Muscle layer of duodenum (tissue), 2 donors: ENCODE data around the gene NRBP1.
A peak's percentile ranks its signal among the peaks of the same experiment; 100 is the strongest.

ENCODE experiments used
- H3K27ac ChIP-seq: one replicate; pipeline ENCODE4 v1.7.0; 2013; ENCODE audit warnings: mild to moderate bottlenecking, low read length
- H3K27me3 ChIP-seq: one replicate; pipeline ENCODE4 v1.7.0; 2013; ENCODE audit warnings: low read depth, mild to moderate bottlenecking, control low read depth, low read length
- H3K36me3 ChIP-seq, 2 donors: one replicate each; pipeline ENCODE4 v1.7.0; 2013; ENCODE audit warnings: low read length in 2 of 2, control low read depth in 1 of 2, mild to moderate bottlenecking in 1 of 2; ENCODE audit not compliant: insufficient read depth in 2 of 2, control insufficient read depth in 1 of 2
- H3K4me1 ChIP-seq, 2 donors: one replicate each; pipeline ENCODE4 v1.7.0; 2013; ENCODE audit warnings: low read length in 2 of 2, mild to moderate bottlenecking in 2 of 2, control low read depth in 1 of 2, moderate library complexity in 1 of 2; ENCODE audit not compliant: insufficient read depth in 2 of 2, control insufficient read depth in 1 of 2
- H3K4me3 ChIP-seq, 2 donors: one replicate each; pipeline ENCODE4 v1.7.0; 2013; ENCODE audit warnings: low read length in 2 of 2, low read depth in 1 of 2, mild to moderate bottlenecking in 1 of 2
- H3K9me3 ChIP-seq, 2 donors: one replicate each; pipeline ENCODE4 v1.7.0; 2013; ENCODE audit warnings: low read length in 2 of 2, control low read depth in 1 of 2, mild to moderate bottlenecking in 1 of 2; ENCODE audit not compliant: control insufficient read depth in 1 of 2
- donor health status: healthy.

NRBP1 gene

DNA sequence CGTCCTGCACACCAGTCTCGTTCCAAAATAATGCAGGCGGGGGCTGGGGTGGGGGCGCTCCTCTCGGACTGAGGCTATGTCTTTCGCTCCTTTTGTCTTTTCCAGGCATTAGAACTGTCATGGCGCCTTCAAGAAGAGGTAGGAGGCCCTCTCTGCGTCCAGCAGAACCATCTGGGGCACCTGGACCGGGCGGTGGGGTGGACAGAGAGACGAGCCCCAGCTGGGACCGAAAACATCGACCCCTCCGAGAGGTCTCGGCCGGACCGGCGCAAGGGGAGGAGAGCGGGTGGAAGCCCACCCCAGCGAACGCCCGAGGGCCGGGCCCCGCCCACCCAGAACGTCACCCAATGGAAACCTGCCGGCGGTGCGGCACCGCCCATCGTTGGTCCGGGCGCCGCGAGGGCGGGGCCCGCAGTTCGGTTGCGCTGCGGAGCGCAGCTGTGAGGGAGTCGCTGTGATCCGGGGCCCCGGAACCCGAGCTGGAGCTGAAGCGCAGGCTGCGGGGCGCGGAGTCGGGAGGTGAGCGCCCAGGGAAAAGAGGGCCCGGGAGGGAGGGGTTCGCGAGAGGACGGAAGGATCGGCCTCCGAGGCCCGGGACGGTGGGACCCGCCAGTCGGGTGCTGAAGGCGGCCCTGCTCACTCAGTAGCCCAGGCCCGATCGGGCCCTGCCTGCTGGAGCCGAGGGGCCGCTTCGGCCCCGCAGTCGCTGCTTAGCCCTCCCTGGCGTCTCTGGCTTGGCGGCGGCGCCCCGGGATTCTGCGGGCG is at the start of gene NRBP1:
TSS of gene NRBP1 (plus strand) at position 419 of the 765 bp plus-strand sequence. CDS start 4,643 bp downstream, outside the sequence.
- Histone ChIP-seq H3K27ac (peak within 1 kb of the TSS; percentile 88), H3K4me1 (peaks cover 8 to 37% of the 10 kb centered on the region in 2 donors), H3K36me3 (peaks cover 3 to 8% of the 10 kb centered on the region in 2 donors), H3K4me3 (peak within 1 kb of the TSS; percentile 82 to 88), H3K9me3 (no peaks in the 10 kb centered on the region), H3K27me3 (no peaks in the 10 kb centered on the region)

DNA sequence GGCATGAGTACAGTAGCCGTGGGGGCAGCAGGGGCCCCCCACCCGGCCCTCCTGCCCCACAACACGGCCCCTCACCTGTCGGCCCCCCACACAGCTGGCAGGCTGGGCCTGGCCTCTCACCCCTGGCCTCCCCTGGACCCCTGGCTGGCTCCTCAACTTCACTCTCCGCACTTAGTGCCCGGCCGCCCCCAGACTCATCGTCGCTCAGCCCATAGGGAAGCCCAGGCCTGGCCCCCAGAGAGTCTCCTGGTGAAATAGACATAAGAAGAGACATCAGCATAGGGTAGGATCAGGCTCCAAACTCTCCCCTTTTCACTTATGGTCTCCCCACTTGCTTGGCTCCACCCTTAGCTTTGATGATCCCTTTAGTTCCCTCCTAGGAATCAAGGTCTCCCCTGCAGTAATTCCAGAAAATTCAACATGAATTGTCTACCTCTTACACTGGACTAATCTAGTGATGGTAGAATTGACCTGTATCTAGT is 49.6 kb upstream of the NRBP1 start:
- peak overlapping the region; percentile 93 for H3K27ac ChIP-seq
- H3K36me3 ChIP-seq: peaks cover 58 to 74% of the 10 kb centered on the region in 2 donors
- no peaks in the 10 kb centered on the region for H3K9me3 ChIP-seq
- peaks cover 6 to 20% of the 10 kb centered on the region in 2 donors for H3K4me1 ChIP-seq
- H3K4me3 ChIP-seq: no peak overlapping the region
- no peaks in the 10 kb centered on the region for H3K27me3 ChIP-seq

DNA sequence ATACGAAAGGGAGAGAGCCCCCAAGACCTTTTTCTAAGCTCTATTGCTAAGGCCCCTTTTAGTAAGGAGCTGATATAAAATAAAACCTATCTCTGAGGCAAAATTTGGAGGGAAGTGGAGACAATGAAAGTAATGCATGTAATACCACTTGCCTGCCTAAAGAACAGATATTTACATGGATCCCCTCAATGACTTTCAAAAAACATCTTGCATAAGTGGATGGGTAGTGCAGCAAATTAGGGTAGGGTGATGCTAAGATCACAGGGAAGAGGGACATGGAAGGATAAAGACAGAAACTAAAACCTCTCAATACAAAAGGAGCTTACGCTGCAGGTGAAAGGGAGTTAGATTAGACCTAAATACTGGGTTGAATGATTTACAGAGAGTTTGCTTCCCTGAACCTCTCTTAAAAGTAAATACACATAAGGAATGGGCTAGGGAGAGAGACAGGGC is 49.0 kb upstream of the NRBP1 start:
- peaks cover 6 to 20% of the 10 kb centered on the region in 2 donors for H3K4me1 ChIP-seq
- peaks cover 57 to 74% of the 10 kb centered on the region in 2 donors for H3K36me3 ChIP-seq
- H3K27ac ChIP-seq: peak overlapping the region; percentile 93
- H3K4me3 ChIP-seq: peak overlapping the region; percentile 67 to 75
- H3K27me3 ChIP-seq: no peaks in the 10 kb centered on the region
- H3K9me3 ChIP-seq: no peaks in the 10 kb centered on the region

DNA sequence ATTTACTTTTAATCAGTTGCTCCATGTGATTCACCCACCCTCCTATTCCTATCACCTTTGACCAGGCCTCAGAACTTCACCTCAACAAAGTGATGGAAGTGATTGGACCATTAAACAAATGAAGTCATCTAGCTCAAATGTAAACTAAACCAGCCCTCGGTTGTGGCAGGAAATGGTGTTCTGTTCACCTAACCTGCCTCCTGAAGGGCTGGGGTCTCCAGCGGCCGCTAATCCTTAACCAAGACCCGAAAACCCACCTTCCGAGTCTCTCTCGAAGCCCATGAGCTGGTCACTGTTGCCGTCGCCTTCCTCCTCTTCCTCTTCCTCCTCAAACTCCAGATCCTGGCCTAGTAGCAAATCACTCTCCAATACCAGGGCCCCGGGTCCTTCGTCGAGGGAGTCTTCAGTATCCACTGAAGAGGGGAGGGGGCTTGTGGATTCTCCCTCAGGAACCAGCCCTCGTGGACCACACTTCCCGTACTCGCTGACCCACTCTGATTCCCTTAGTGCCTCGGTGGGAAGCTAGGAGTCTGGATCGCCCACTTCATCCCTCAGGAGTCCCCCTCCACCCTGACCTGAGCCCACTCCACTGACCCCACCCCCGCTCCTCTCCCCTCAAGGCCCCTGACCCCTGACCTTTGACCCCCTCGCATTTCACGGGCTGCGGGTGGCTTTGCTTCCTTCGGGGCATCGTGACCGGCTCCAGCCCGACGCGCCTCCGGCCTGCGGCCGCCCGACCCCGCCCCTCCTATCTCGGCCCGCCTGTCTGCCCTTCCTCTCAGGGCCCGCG is 48.4 kb upstream of the NRBP1 start:
- Histone ChIP-seq H3K9me3 (no peaks in the 10 kb centered on the region), H3K4me3 (peak overlapping the region; percentile 67 to 75), H3K36me3 (peaks cover 55 to 74% of the 10 kb centered on the region in 2 donors), H3K4me1 (peaks cover 6 to 20% of the 10 kb centered on the region in 2 donors), H3K27me3 (no peaks in the 10 kb centered on the region), H3K27ac (peak overlapping the region; percentile 93)

DNA sequence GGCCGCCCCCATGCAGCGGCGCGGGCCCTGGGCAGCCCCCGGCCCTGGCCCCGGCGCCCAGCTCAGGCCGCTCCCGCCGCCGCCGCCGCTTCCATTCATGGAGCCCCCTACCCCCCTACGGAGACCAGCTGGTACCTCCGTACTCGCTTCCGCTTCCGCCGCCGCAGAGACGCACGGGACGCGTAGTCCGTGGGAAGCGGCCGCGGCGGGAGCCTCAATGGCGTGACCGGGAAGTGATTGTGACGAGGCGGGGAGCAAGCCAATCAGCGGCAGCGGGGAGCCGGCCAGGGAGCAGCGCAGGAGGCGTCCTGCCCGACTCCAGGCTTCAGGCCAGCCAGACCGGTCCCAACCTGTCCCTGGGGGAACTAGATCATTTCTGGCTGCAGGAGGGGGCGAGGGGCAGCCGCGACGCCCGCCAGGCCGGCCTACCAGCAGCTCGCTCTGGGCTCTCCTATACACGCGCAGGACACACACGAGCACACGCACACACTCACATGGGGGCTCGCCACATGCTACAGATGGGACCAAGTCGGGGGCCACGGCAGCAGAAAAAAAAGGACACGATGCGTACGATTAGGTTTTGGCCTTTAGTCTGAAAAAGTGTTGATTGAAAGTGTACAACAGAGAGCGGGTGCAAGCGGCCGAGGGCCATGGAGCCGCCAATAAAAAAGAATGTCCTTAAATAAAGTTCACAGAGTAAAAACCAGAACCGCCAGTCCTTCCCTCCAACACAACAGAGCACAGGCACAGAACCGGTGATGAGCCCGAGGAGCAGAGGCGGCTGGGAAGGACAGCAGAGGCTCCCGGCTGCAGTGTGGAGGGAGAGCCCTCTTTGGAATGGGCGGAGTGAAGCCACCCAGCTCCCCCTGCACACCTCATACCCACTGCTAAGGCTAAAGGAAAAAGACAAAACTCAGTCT is 47.5 kb upstream of the NRBP1 start, which contains the start of gene ZNF513:
TSS of gene ZNF513 (minus strand) at position 109 of the 920 bp plus-strand sequence. CDS start 208 bp downstream, outside the sequence.
- H3K4me3 ChIP-seq: peak within 1 kb of the TSS; percentile 67 to 75
- H3K27me3 ChIP-seq: no peaks in the 10 kb centered on the region
- H3K4me1 ChIP-seq: peaks cover 6 to 20% of the 10 kb centered on the region in 2 donors
- H3K27ac ChIP-seq: peak within 1 kb of the TSS; percentile 93
- peaks cover 48 to 73% of the 10 kb centered on the region in 2 donors for H3K36me3 ChIP-seq
- H3K9me3 ChIP-seq: no peaks in the 10 kb centered on the region

DNA sequence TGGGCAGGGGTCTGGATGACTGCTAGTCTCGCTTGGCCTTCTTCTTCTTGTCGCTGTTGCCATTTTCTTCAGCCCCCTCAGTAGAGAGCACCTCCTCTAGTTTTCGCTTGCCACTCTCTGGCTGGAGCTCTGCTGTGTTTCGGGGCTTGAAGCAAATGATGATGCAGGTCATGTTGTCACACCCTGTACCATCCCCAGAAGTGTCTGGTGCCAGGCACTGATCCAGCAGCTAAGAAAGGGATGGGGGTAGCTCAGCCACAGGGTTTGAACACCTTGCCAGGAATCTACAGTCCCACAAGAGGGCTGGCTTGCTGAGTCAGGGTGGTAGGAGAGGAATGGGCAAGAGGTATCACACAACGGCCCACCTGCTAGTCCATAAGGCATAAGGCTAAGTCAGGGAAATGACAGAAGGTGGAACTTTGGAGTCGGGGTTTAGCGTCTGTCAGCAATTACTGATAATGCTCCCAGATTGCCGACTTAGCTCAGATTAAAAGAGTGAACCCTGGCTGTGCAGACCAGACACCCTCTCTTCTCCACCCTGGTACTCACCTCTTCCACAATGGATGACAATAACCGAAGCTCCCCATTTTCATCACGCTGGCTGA is 46.8 kb upstream of the NRBP1 start:
- Histone ChIP-seq H3K36me3 (peaks cover 45 to 65% of the 10 kb centered on the region in 2 donors), H3K27ac (no peak overlapping the region), H3K4me1 (peaks cover 6 to 20% of the 10 kb centered on the region in 2 donors), H3K27me3 (no peaks in the 10 kb centered on the region), H3K4me3 (no peak overlapping the region), H3K9me3 (no peaks in the 10 kb centered on the region)

DNA sequence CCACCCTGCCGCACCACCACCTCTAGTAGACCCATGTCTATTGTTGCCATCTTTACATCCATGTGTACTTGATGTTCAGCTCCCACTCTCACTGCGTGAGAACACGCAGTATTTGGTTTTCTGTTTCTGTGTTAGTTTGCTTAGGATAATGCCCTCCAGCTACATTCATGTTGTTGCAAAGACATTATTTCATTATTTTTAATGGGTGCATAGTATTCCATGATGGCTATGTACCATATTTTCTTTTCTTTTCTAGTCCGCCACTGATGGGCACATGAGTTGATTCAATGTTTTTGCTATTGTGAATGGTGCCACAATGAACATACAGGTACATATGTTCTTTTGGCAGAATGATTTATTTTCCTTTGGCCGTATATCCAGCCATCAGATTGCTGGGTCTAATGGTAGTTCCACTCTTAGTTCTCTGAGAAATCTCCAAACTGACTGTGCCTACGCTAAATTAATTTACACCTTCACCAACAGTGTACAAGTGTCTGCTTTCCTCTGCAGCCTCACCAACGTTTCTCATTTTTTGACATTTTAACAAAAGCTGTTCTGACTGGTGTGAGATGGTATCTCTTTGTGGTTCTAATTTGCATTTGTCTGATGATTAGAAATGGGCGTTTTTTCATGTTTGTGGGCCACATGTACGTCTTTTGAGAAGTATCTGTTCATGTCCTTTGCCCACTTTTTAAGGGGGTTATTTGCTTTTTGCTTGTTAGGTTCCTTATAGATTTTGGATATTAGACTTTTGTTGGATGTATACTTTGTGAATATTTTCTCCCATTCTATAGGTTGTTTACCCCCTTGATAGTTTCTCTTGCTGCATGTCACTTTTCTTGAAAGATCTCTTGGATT is 37.4 kb upstream of the NRBP1 start:
- Histone ChIP-seq H3K36me3 (peaks cover 3 to 4% of the 10 kb centered on the region in 2 donors), H3K9me3 (no peaks in the 10 kb centered on the region), H3K27me3 (no peaks in the 10 kb centered on the region), H3K27ac (no peak overlapping the region), H3K4me3 (no peak overlapping the region), H3K4me1 (no peaks in the 10 kb centered on the region)

DNA sequence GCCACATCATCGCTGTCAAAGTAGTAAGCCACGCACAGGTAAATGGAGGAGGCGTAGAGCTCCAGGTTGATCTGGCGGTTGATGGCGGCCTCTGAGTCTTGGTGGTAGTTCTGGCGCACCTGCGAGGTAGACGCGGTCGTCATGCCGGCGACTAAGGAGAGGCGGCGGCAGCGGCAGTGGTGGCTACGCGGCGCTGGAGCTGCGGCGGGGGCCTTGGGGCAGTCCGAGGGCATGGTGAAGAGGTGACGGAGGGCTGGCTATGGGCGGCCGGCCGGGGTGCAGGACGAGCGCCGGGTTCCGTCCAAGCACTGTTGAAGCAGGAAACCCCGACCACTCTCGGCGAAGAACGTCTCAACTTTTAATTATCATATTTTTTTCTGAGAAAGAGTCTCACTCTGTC is 35.2 kb upstream of the NRBP1 start:
- Histone ChIP-seq H3K4me1 (no peaks in the 10 kb centered on the region), H3K9me3 (no peaks in the 10 kb centered on the region)

DNA sequence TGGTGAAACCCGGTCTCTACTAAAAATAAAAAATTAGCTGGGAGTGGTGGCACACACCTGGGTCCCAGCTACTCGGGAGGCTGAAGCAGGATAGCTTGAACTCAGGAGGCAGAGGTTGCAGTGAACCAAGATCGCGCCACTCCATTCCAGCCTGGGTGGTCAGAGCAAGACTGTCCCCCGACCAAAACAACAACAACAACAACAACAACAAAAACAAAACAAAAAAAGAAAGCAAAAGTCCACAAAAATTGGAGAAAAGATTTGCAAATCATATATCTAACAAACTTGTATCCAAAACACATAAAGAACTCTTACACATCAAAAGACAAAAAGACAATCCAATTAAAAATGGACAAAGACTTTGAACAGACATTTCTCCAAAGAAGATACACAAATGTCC is 29.5 kb upstream of the NRBP1 start:
- Histone ChIP-seq H3K9me3 (no peaks in the 10 kb centered on the region), H3K27ac (no peak overlapping the region), H3K36me3 (no peaks in the 10 kb centered on the region), H3K4me1 (no peaks in the 10 kb centered on the region), H3K4me3 (no peak overlapping the region), H3K27me3 (no peaks in the 10 kb centered on the region)

More for the DNA sequence above, 35.2 kb upstream of the NRBP1 start:
- no peak overlapping the region for H3K27ac ChIP-seq
- no peak overlapping the region for H3K4me3 ChIP-seq
- H3K27me3 ChIP-seq: no peaks in the 10 kb centered on the region
- H3K36me3 ChIP-seq: peaks cover 0 to 4% of the 10 kb centered on the region in 2 donors
